Measurements from ENCODE around the gene COLEC11.

- TF ChIP-seq ESRRA (IDR thresholded peaks at IDR 0.05; ENCODE audit: borderline replicate concordance, low read length) (no peak), JUN (IDR thresholded peaks at IDR 0.05) (no peak), CTCF (IDR thresholded peaks at IDR 0.05) (no peak), RAD21 (conservative IDR thresholded peaks at IDR 0.05 in 1 of 2, IDR thresholded peaks at IDR 0.05 in 1 of 2) (no peak), ELK1 (IDR thresholded peaks at IDR 0.05; ENCODE audit: low read depth, low read length) (no peak), EP300 (IDR thresholded peaks at IDR 0.05) (no peak), MAFK (IDR thresholded peaks at IDR 0.05; ENCODE audit: partially characterized antibody) (no peak), NR3C1 (IDR thresholded peaks at IDR 0.05) (no peak)
These were observed 28.1 kb downstream of the COLEC11 start for GRCh38 chr2:3622967-3623366.
